Caco-2 (cell line): ENCODE results near the gene SLC3A2. TPM values are rescaled to one million over a fixed set of nuclear protein-coding genes. Genes with fewer than 3 reads are reported as not detected.

ENCODE experiments used
- BruUV-seq: library from RNA; stranded (reverse); fragments of 400-500 nt; replicated peaks from 2 replicates; lab custom pipeline; 2021; lab: Mats Ljungman, UMichigan
- CTCF ChIA-PET: fragments of 300-600 bp; sonication (Branson Sonifier 250); formaldehyde crosslinking; loops from one replicate; lab custom pipeline; 2022; ENCODE audit warnings: antibody characterized with exemption; lab: Charles Lee
- POLR2A ChIA-PET: fragments of 300-600 bp; sonication (Branson Sonifier 250); formaldehyde crosslinking; loops from one replicate; lab custom pipeline; 2022; ENCODE audit warnings: antibody characterized with exemption; lab: Charles Lee
- DNase-seq, 2 experiments: peaks; one replicate each; pipeline versions ENCODE4 v3.0.0 to v3.0.0-alpha.2; 2020 to 2022
- H3K27me3 ChIP-seq: replicated peaks from 2 replicates; pipeline ENCODE4 v1.6.0; 2011; ENCODE audit warnings: low read length; ENCODE audit not compliant: control insufficient read depth, insufficient read depth
- H3K36me3 ChIP-seq: 2 replicates; pipeline ENCODE4 v1.5.1; 2011; ENCODE audit warnings: low read length; ENCODE audit not compliant: control insufficient read depth, insufficient read depth
- H3K4me1 ChIP-seq: fragments of 250-450 bp; sonication (Bioruptor Pico); 2 replicates; pipeline ENCODE4 v1.5.1; 2020; ENCODE audit warnings: mild to moderate bottlenecking
- H3K4me3 ChIP-seq: 2 replicates; pipeline ENCODE4 v1.5.1; 2011; ENCODE audit warnings: low read depth, mild to moderate bottlenecking, control low read depth, low read length
- H3K9me3 ChIP-seq: fragments of 250-450 bp; sonication (Bioruptor Pico); 2 replicates; pipeline ENCODE4 v1.5.1; 2020; ENCODE audit warnings: mild to moderate bottlenecking, moderate library complexity
- H3K27ac Mint-ChIP-seq: one replicate; pipeline ENCODE4 v1.8.0; 2022; ENCODE audit warnings: mixed read lengths; ENCODE audit not compliant: unreplicated experiment
- H3K27me3 Mint-ChIP-seq: one replicate; pipeline ENCODE4 v1.8.0; 2022; ENCODE audit warnings: mixed read lengths; ENCODE audit not compliant: insufficient read depth, unreplicated experiment
- H3K36me3 Mint-ChIP-seq: one replicate; pipeline ENCODE4 v1.8.0; 2022; ENCODE audit warnings: mild to moderate bottlenecking, mixed read lengths; ENCODE audit not compliant: insufficient read depth, unreplicated experiment
- H3K4me1 Mint-ChIP-seq: one replicate; pipeline ENCODE4 v1.8.0; 2022; ENCODE audit warnings: low read depth, mixed read lengths; ENCODE audit not compliant: unreplicated experiment
- H3K4me3 Mint-ChIP-seq: one replicate; pipeline ENCODE4 v1.8.0; 2022; ENCODE audit warnings: mild to moderate bottlenecking, moderate library complexity, mixed read lengths; ENCODE audit not compliant: unreplicated experiment
- H3K9me3 Mint-ChIP-seq: one replicate; pipeline ENCODE4 v1.8.0; 2022; ENCODE audit warnings: mixed read lengths; ENCODE audit not compliant: unreplicated experiment
- CTCF ChIP-seq, 2 experiments: fragments of 200-600 bp in 1 of 2; IDR thresholded peaks; 1 replicate in 1 of 2; 2 replicates in 1 of 2; pipeline versions ENCODE4 v1.5.1 to v1.8.0; 2011 to 2022; ENCODE audit warnings: antibody characterized with exemption in 1 of 2, control low read depth in 1 of 2, inconsistent platforms in 1 of 2, low read depth in 1 of 2, low read length in 1 of 2, mild to moderate bottlenecking in 1 of 2, moderate library complexity in 1 of 2; ENCODE audit not compliant: insufficient read depth in 1 of 2, severe bottlenecking in 1 of 2, unreplicated experiment in 1 of 2
- intact Hi-C: fragments of 100-400 bp; cut with micrococcal nuclease; formaldehyde crosslinking; loops from one replicate; pipeline ENCODE4 v1.10.0; 2022; ENCODE audit not compliant: unreplicated experiment
- total RNA-seq: library from RNA; stranded (reverse); gene quantifications from 2 replicates; pipeline ENCODE4 v1.2.3, GENCODE V29; 2022

SLC3A2 gene
- total RNA-seq, 1 experiment from 2014 or later: 879 TPM

GRCh38 chr11:62882788-62883501, 2.2 kb downstream of the SLC3A2 start:
- ChIA-PET POLR2A (interaction anchor here (0.7 kb wide), 2 partner anchors 51 to 764 kb away, joined by 3 read pairs; no protein-coding TSS in a partner anchor), CTCF (no interaction called here)
- Histone ChIP-seq H3K9me3 (no peaks in the 10 kb centered on the region), H3K4me1 (peaks cover 60% of the 10 kb centered on the region), H3K36me3 (peaks cover 21% of the 10 kb centered on the region), H3K27me3 (no peaks in the 10 kb centered on the region), H3K4me3 (peak overlapping the region; percentile 99)
- H3K9me3 Mint-ChIP-seq: no peaks in the 10 kb centered on the region
- BruUV-seq: no TSS peak
- H3K4me1 Mint-ChIP-seq: peaks cover 47% of the 10 kb centered on the region
- no peak for DNase-seq
- H3K27ac Mint-ChIP-seq: peak overlapping the region; percentile 99
- TF ChIP-seq CTCF (IDR thresholded peaks at IDR 0.05; ENCODE audit: insufficient read depth in 1 of 2, low read depth in 1 of 2, low read length in 1 of 2, severe bottlenecking in 1 of 2, unreplicated experiment in 1 of 2): no peak
- no peaks in the 10 kb centered on the region for H3K27me3 Mint-ChIP-seq
- H3K36me3 Mint-ChIP-seq: peaks cover 100% of the 10 kb centered on the region
- H3K4me3 Mint-ChIP-seq: peak overlapping the region; percentile 97
- intact Hi-C loops: no loop called here

- Mint-ChIP-seq H3K4me3 (peak overlapping the region; percentile 97), H3K36me3 (peaks cover 100% of the 10 kb centered on the region), H3K4me1 (peaks cover 53% of the 10 kb centered on the region), H3K27me3 (no peaks in the 10 kb centered on the region), H3K27ac (peak overlapping the region; percentile 99), H3K9me3 (no peaks in the 10 kb centered on the region)
- intact Hi-C loops: no loop called here
- no TSS peak for BruUV-seq
- ChIA-PET POLR2A (interaction anchor here (0.5 to 2.2 kb wide), 5 partner anchors 26 to 52 kb away, joined by 3 to 8 read pairs (median 4); partner anchors contain the start of genes STX5 and TEX54), CTCF (interaction anchor here (0.9 kb wide), 1 partner anchor 42 kb away, joined by 3 read pairs; no protein-coding TSS in a partner anchor)
- Histone ChIP-seq H3K9me3 (no peaks in the 10 kb centered on the region), H3K4me3 (0 out of 2 replicates have a peak overlapping the region, but pooled peaks have one; percentile 11), H3K4me1 (peaks cover 67% of the 10 kb centered on the region), H3K36me3 (peaks cover 27% of the 10 kb centered on the region), H3K27me3 (no peaks in the 10 kb centered on the region)
- TF ChIP-seq CTCF (IDR thresholded peaks at IDR 0.05; ENCODE audit: insufficient read depth in 1 of 2, low read depth in 1 of 2, low read length in 1 of 2, severe bottlenecking in 1 of 2, unreplicated experiment in 1 of 2): no peak
- DNase-seq: no peak
These were observed 3.0 kb downstream of the SLC3A2 start for GRCh38 chr11:62883673-62884072.

- ChIA-PET POLR2A (interaction anchor here (1.2 to 2.2 kb wide), 2 partner anchors 31 to 44 kb away, joined by 3 to 8 read pairs; no protein-coding TSS in a partner anchor), CTCF (interaction anchor here (0.7 kb wide), 1 partner anchor 786 kb away, joined by 12 read pairs; no protein-coding TSS in a partner anchor)
- Mint-ChIP-seq H3K4me1 (peaks cover 60% of the 10 kb centered on the region), H3K36me3 (peaks cover 100% of the 10 kb centered on the region), H3K27me3 (no peaks in the 10 kb centered on the region), H3K4me3 (peak overlapping the region; percentile 64), H3K9me3 (no peaks in the 10 kb centered on the region), H3K27ac (peak overlapping the region; percentile 53)
- H3K27me3 ChIP-seq: no peaks in the 10 kb centered on the region
- no TSS peak for BruUV-seq
- no peaks in the 10 kb centered on the region for H3K9me3 ChIP-seq
- intact Hi-C loops: no loop called here
- peaks cover 72% of the 10 kb centered on the region for H3K4me1 ChIP-seq
- H3K36me3 ChIP-seq: peaks cover 27% of the 10 kb centered on the region
- no peak overlapping the region for H3K4me3 ChIP-seq
- DNase-seq: no peak
- no peak for TF ChIP-seq CTCF (IDR thresholded peaks at IDR 0.05; ENCODE audit: insufficient read depth in 1 of 2, low read depth in 1 of 2, low read length in 1 of 2, severe bottlenecking in 1 of 2, unreplicated experiment in 1 of 2)
These were observed 4.5 kb downstream of the SLC3A2 start for GRCh38 chr11:62885137-62885750.
